ENCODE results near the gene ANXA2.

ANXA2 gene

DNA sequence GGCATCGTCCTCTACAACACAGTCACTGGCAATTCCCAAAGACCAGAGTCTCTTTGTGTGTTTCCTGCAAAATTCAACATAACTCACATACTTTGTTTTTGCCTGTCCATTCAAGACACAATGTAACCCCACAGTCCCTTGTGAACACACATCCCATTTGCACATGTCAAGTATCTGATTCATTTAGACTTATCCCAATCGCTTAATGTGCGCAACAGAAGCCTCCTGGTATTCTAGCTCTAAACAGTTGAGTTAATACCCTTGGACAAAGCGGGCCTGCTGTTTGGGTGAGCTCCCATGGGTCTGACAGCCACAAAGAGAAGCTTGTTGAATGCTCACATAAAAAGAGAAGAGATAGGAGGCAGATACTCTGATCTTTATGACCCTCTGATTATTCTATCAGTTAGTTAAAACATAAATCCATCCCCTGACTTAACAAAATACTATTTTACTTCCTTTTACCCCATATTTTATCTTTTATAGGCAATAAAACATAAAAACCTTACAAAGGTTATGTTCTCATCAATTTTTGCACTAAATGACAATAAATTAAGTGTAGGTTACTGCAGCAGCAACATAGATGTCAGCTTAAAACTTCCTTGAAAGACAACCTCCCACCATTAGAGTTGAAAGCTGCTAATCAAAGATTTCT lies 79.4 kb downstream of the ANXA2 start:
- intact Hi-C loops (cut with DNase I; ENCODE audit: low total_unique reads): no loop called here
- TF ChIP-seq, protein P1, sequence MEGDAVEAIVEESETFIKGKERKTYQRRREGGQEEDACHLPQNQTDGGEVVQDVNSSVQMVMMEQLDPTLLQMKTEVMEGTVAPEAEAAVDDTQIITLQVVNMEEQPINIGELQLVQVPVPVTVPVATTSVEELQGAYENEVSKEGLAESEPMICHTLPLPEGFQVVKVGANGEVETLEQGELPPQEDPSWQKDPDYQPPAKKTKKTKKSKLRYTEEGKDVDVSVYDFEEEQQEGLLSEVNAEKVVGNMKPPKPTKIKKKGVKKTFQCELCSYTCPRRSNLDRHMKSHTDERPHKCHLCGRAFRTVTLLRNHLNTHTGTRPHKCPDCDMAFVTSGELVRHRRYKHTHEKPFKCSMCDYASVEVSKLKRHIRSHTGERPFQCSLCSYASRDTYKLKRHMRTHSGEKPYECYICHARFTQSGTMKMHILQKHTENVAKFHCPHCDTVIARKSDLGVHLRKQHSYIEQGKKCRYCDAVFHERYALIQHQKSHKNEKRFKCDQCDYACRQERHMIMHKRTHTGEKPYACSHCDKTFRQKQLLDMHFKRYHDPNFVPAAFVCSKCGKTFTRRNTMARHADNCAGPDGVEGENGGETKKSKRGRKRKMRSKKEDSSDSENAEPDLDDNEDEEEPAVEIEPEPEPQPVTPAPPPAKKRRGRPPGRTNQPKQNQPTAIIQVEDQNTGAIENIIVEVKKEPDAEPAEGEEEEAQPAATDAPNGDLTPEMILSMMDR (IDR thresholded peaks at IDR 0.05): no peak
- no peak for DNase-seq

DNA sequence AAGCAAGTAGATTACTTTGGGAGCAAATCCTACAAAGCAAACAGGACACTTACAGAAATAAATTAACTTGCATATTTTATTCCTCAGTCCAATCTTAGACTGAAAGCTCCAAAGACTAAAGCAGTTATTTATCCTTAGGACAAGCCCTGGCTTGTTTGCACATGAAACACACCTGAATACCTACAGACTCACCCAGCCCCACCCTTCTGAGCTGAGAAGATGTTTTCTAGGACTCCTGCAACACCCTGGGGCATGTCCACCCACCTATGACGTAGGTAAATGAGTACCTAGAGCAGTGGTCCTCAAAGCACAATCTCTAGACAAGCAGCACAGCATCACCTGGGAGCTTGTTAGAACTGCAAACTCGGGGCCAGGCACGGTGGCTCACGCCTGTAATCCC lies 80.8 kb downstream of the ANXA2 start:
- Histone ChIP-seq H3K4me3 (no peak overlapping the region), H3K36me3 (no peaks in the 10 kb centered on the region), H3K4me1 (no peaks in the 10 kb centered on the region), H3K27ac (no peak overlapping the region), H3K9me3 (no peaks in the 10 kb centered on the region), H3K27me3 (no peaks in the 10 kb centered on the region)
- intact Hi-C loops (cut with DNase I; ENCODE audit: low total_unique reads): no loop called here
- TF ChIP-seq, protein P1 (IDR thresholded peaks at IDR 0.05): no peak
- no peak for DNase-seq

More for the DNA sequence above, 79.4 kb downstream of the ANXA2 start:
- no peaks in the 10 kb centered on the region for H3K9me3 ChIP-seq
- no peak overlapping the region for H3K27ac ChIP-seq
- no peaks in the 10 kb centered on the region for H3K4me1 ChIP-seq
- no peaks in the 10 kb centered on the region for H3K36me3 ChIP-seq
- H3K4me3 ChIP-seq: no peak overlapping the region
- no peaks in the 10 kb centered on the region for H3K27me3 ChIP-seq

DNA sequence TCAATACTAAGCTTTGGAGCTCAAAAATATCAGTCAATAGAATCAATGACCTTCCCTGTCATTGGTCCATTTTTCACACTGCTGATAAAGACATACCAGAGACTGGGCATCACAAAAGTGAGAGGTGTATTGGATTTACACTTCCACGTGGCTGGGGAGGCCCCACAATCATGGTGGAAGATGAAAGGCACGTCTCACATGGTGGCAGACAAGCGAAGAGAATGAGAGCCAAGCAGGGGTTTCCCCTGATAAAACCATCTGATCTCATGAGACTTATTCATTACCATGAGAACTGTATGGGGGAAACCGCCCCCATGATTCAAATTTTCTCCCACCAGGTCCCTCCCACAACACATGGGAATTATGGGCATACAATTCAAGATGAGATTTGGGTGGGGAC lies 81.9 kb downstream of the ANXA2 start:
- intact Hi-C loops (cut with DNase I; ENCODE audit: low total_unique reads): no loop called here
- DNase-seq: no peak
- H3K27ac ChIP-seq: no peak overlapping the region
- H3K4me3 ChIP-seq: no peak overlapping the region
- no peaks in the 10 kb centered on the region for H3K27me3 ChIP-seq
- no peaks in the 10 kb centered on the region for H3K4me1 ChIP-seq
- H3K36me3 ChIP-seq: no peaks in the 10 kb centered on the region
- no peaks in the 10 kb centered on the region for H3K9me3 ChIP-seq
- TF ChIP-seq, protein P1 (IDR thresholded peaks at IDR 0.05): no peak

DNA sequence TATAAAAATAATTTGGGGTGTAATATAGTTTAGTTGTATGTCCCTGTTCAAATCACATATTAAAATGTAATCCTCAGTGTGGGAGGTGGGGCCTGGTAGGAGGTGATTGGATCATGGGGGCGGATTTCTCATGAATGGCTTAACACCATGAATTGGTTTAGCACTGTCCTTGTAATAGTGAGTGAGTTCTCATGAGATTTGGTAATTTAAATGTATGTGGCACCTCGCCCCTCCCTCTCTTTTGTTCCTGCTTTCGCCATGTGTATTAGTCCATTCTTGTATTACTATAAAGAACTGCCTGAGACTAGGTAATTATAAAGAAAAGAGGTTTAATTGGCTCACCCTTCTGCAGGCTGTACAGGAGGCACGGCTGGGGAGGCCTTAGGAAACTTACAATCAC lies 83.9 kb downstream of the ANXA2 start:
- Histone ChIP-seq H3K36me3 (no peaks in the 10 kb centered on the region), H3K4me1 (no peaks in the 10 kb centered on the region), H3K4me3 (no peak overlapping the region), H3K27me3 (no peaks in the 10 kb centered on the region), H3K9me3 (no peaks in the 10 kb centered on the region), H3K27ac (no peak overlapping the region)
- DNase-seq: no peak
- intact Hi-C loops (cut with DNase I; ENCODE audit: low total_unique reads): no loop called here
- TF ChIP-seq, protein P1 (IDR thresholded peaks at IDR 0.05): no peak

- Histone ChIP-seq H3K9me3 (no peaks in the 10 kb centered on the region), H3K36me3 (no peaks in the 10 kb centered on the region), H3K27me3 (no peaks in the 10 kb centered on the region), H3K27ac (no peak overlapping the region), H3K4me1 (no peaks in the 10 kb centered on the region), H3K4me3 (no peak overlapping the region)
- intact Hi-C loops (cut with DNase I; ENCODE audit: low total_unique reads): no loop called here
- TF ChIP-seq, protein P1 (IDR thresholded peaks at IDR 0.05): no peak
- no peak for DNase-seq
Measured at GRCh38 chr15:60307034-60307433, 90.8 kb downstream of the ANXA2 start.

DNA sequence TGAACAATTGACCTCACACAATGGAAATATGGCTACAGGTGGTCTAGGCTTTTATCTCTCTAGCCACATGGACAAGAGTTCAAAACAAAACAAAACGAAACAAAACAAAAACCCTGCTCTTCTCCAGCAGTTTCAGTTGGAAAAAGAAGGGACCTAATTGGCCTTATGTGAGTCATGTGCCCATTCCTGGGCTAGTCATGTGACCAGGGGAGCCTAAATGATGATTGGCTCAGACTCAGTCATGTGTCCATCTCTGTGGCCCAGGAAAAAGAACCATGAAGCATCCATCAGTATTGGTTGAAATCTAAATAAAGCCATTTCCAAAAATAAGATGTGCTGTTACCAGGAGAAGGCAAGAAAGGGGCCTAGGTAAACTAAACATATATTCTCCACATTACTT lies 96.8 kb downstream of the ANXA2 start:
- intact Hi-C loops (cut with DNase I; ENCODE audit: low total_unique reads): no loop called here
- H3K4me3 ChIP-seq: no peak overlapping the region

More for the DNA sequence above, 96.8 kb downstream of the ANXA2 start:
- no peak for DNase-seq
- TF ChIP-seq, protein P1 (IDR thresholded peaks at IDR 0.05): no peak
- no peaks in the 10 kb centered on the region for H3K9me3 ChIP-seq
- H3K4me1 ChIP-seq: peaks cover 0 to 4% (median 0%) of the 10 kb centered on the region in 4 donors
- no peak overlapping the region for H3K27ac ChIP-seq
- H3K36me3 ChIP-seq: no peaks in the 10 kb centered on the region
- no peaks in the 10 kb centered on the region for H3K27me3 ChIP-seq
